EL (cell line): ENCODE measurements around the gene IVL.

Source experiments
- DNase-seq: peaks from one replicate; pipeline ENCODE4 v3.0.0-alpha.2; 2016

Gene IVL

DNA sequence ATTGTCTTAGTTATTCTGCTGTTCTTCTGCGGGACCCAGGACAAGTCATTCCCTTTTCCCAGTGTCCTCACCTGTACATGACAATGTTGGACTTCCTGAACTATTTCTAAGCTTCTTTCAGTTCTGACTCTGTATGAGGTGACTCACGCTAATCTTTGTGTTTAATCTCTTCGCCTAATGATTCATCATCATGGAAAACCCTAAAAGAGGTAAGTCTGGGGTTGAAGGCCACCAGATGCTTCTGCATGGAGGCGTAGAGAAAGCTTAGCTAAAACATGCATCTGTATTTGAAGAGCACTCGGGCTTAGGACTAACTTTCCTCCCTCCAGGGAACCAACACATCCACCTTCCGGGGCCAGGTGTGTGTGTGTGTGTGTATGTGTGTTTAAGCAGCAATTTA, 46.1 kb downstream of the IVL start:
- no peak for DNase-seq

DNA sequence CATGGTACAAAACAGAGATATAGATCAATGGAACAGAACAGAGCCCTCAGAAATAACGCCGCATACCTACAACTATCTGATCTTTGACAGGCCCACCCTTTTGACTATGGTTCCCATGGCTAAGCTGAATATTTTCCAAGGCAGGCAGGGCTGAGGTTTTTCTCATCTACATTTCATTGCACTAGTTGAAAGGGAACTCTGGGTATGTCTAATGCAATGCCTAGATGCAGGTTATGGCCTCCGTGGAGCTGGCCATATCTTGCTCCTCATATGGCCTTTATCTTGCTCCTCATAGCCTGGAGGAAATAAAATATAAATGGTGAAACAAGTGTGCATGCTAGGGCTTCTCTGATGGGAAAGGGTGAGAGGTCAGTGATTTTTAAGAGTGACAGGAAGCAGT, 49.2 kb downstream of the IVL start:
- DNase-seq = no peak

DNA sequence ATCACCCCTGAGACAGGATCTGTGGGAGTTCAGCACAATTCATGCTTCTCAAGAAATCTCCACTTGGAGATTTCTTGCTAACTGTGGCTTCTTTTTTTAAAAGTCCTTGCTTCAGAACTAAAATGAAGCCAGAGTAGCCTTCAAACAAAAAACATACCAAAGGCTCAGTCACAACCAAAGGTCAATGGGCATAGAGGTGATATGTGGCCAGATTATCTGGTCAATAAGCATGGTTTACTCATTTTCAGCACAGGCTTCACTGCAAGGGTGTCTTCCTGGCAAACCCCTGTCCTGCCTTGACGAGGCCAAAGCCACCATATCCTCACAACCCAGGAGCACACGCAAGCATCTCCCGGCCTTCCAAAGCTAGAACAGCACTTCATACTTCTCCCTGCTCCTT, 50.9 kb downstream of the IVL start:
- DNase-seq = no peak

DNA sequence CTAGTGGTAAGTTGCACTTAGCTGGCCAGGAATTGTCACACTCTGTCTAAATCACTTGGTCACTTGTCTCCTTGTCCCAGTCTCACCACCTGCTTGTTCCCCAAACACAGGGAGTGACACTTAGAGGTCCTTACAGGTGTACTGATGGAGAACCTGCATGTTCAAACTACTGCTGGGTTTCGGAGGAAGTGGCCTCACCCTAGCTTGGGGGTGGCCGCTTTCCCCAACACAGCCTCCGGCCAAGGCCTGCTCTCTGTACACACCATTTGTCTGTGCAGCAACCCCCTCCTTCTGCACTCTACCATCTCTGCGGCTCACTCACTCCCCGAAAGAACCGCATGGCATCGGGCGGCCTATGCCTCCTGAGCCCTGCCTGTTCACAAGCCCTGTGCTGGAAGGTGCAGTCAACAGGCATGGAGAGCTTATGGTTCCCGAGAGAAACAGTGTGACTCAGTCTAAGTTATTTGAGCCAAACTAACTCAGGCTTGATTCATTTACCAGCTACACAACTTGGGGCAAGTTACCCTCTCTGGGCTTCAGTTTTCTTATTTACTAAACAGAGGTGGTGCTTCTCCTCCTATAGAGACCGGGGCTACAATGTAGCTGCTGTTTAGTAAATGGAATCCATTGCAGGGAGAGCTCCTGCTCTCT, 51.6 kb downstream of the IVL start:
- no peak for DNase-seq

DNA sequence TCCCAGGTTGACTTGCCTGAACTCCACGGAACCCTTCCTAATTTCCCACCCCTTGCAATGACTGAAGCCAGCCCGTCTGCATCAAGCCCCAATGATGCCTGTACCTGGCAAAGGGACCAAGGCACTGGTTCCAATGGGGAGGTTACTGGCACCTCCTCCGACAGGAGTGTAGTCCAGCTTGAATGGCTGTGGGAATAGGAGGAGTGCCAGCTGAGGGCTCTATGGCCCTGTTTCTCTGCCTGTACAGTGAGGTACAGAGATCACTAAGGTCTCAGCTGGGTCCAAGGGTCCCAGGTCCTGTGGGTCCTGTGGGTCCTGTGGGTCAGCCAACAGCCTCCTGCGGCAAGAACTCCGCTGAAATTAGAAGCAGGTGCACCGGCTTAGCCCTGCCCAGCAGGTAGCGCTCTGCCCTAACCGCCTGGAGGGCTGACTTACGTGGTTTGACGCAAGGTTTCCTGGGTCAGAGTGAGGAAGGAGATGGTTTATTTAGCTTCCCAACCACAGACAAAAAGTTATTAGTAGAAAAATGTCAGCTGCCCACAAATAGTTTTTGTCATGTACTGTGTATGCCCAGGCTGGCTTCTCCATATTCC, 52.2 kb downstream of the IVL start:
- DNase-seq = no peak
